Stimulated activated CD8-positive, alpha-beta memory T cell treated with anti-CD3 and anti-CD28 coated beads, Interleukin-4, amount 100 ng/mL, for 1 hour (primary cell): ENCODE data around the gene ZMAT5.

Source experiments
- DNase-seq, 2 donors: peaks; one replicate each; pipeline ENCODE4 v3.0.0-alpha.2; 2020; ENCODE audit warnings: low read depth in 2 of 2, low spot score in 1 of 2

Gene ZMAT5

GRCh38 chr22:29766632-29767170 lies at the start of gene ZMAT5:
Gene ZMAT5 (minus strand): TSS chr22:29767007. CDS start chr22:29748544, 18,463 bp downstream.
- peak; percentile 66 to 84 for DNase-seq

GRCh38 chr22:29816539-29816938 lies 49.7 kb upstream of the ZMAT5 start:
- no peak for DNase-seq

GRCh38 chr22:29816128-29816527 lies 49.3 kb upstream of the ZMAT5 start:
- DNase-seq: no peak

- no peak for DNase-seq
Measured at GRCh38 chr22:29815580-29815979, 48.8 kb upstream of the ZMAT5 start.

- DNase-seq: no peak
Measured at GRCh38 chr22:29814003-29814402, 47.2 kb upstream of the ZMAT5 start.

- DNase-seq: no peak
Measured at GRCh38 chr22:29813563-29813962, 46.8 kb upstream of the ZMAT5 start.

GRCh38 chr22:29813126-29813525 lies 46.3 kb upstream of the ZMAT5 start:
- no peak for DNase-seq

GRCh38 chr22:29811377-29811776 lies 44.6 kb upstream of the ZMAT5 start:
- DNase-seq: no peak

- no peak for DNase-seq
Measured at GRCh38 chr22:29810216-29810615, 43.4 kb upstream of the ZMAT5 start.

- DNase-seq: no peak
Measured at GRCh38 chr22:29806196-29806595, 39.4 kb upstream of the ZMAT5 start.

- DNase-seq: no peak
Measured at GRCh38 chr22:29804985-29805384, 38.2 kb upstream of the ZMAT5 start.

GRCh38 chr22:29803190-29803589 lies 36.4 kb upstream of the ZMAT5 start:
- no peak for DNase-seq

- DNase-seq: no peak
Measured at GRCh38 chr22:29801796-29802195, 35.0 kb upstream of the ZMAT5 start.

GRCh38 chr22:29801153-29801552 lies 34.3 kb upstream of the ZMAT5 start:
- DNase-seq: no peak

- DNase-seq: no peak
Measured at GRCh38 chr22:29799217-29799680, 32.4 kb upstream of the ZMAT5 start.

GRCh38 chr22:29798801-29799200 lies 32.0 kb upstream of the ZMAT5 start:
- DNase-seq: no peak

GRCh38 chr22:29798318-29798717 lies 31.5 kb upstream of the ZMAT5 start:
- DNase-seq: no peak

- DNase-seq: no peak
Measured at GRCh38 chr22:29797351-29797750, 30.5 kb upstream of the ZMAT5 start.

GRCh38 chr22:29795663-29796062 lies 28.9 kb upstream of the ZMAT5 start:
- no peak for DNase-seq

- no peak for DNase-seq
Measured at GRCh38 chr22:29793396-29793795, 26.6 kb upstream of the ZMAT5 start.

GRCh38 chr22:29790061-29790460 lies 23.3 kb upstream of the ZMAT5 start:
- DNase-seq: no peak

- DNase-seq: no peak
Measured at GRCh38 chr22:29788339-29789279, 21.8 kb upstream of the ZMAT5 start.
